HL-60 (cell line): ENCODE data around the gene AP2B1.

Experiments used
- CTCF ChIP-seq: IDR thresholded peaks from one replicate; pipeline ENCODE4 v1.5.1; 2011; ENCODE audit warnings: low read length, control low read depth, inconsistent platforms; ENCODE audit not compliant: insufficient read depth
- GABPA ChIP-seq: IDR thresholded peaks from 2 replicates; pipeline ENCODE4 v1.6.1; 2012; ENCODE audit warnings: low read depth
- POLR2AphosphoS5 ChIP-seq: IDR thresholded peaks from 2 replicates; pipeline ENCODE4 v1.6.1; 2012; ENCODE audit warnings: low read depth
- SPI1 ChIP-seq: IDR thresholded peaks from 2 replicates; pipeline ENCODE4 v1.6.1; 2012; ENCODE audit warnings: low read depth, mild to moderate bottlenecking, borderline replicate concordance

- TF ChIP-seq CTCF (no peak), POLR2AphosphoS5 (no peak), GABPA (no peak), SPI1 (no peak)
These were observed 89.3 kb downstream of the AP2B1 start for GRCh38 chr17:35676441-35676840.
